GM08714 (cell line): ENCODE measurements around the gene CSNK1D.

Experiments used
- H3K4me3 ChIP-seq: fragments of 200-500 bp; sonication (Bioruptor generic); 2 replicates; pipeline ENCODE4 v1.5.1; 2014; ENCODE audit warnings: mild to moderate bottlenecking, low read length, inconsistent platforms
- ZNF274 ChIP-seq: IDR thresholded peaks from 2 replicates; pipeline ENCODE4 v1.6.1; 2012; ENCODE audit warnings: mild to moderate bottlenecking, low read depth, low read length

The CSNK1D gene

DNA sequence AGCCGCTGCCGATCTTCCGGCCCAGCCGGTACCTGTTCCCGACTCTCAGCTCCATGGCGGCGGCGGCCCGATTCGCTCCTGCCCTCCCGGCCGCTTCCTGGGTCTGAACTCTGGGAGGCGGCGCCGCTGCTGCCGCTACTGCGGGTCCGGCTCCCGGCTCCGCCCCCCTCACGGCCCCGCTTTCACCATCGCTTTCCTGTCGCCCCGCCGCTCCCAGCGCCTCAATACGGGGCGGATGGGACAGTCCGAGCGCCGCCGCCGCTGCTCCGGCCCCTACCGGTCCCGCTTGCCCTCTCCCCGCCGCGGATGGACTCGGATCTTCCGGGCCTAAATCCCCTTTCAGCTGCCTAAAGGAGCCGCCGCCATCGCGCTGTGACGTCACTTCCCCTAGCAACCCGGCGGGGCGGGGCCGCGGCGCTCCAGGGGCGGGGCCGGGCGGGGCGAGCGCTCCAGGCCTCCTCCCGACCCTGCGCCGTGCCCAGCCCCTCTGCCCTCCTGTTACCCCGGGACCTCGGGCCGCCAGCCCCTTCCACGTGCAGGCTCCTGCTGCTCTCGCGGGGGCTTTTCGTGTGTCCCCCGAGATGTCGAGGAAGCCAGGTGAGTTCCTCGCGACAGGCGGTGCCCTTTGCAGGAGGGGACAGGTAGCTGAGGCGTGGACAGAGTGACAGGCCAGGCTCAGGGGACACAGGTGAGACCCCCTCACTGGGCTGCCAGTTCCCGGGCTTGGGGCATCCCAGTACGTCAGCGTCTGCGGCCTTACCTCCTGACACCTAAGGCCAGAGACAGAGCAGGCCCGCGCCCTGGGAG, at the start of gene CSNK1D:
CSNK1D (minus strand) TSS at position 374 of the 807 bp plus-strand sequence; CDS start at position 55, 319 bp downstream.
- no peak for TF ChIP-seq ZNF274
- H3K4me3 ChIP-seq: peak within 1 kb of the TSS; percentile 92

DNA sequence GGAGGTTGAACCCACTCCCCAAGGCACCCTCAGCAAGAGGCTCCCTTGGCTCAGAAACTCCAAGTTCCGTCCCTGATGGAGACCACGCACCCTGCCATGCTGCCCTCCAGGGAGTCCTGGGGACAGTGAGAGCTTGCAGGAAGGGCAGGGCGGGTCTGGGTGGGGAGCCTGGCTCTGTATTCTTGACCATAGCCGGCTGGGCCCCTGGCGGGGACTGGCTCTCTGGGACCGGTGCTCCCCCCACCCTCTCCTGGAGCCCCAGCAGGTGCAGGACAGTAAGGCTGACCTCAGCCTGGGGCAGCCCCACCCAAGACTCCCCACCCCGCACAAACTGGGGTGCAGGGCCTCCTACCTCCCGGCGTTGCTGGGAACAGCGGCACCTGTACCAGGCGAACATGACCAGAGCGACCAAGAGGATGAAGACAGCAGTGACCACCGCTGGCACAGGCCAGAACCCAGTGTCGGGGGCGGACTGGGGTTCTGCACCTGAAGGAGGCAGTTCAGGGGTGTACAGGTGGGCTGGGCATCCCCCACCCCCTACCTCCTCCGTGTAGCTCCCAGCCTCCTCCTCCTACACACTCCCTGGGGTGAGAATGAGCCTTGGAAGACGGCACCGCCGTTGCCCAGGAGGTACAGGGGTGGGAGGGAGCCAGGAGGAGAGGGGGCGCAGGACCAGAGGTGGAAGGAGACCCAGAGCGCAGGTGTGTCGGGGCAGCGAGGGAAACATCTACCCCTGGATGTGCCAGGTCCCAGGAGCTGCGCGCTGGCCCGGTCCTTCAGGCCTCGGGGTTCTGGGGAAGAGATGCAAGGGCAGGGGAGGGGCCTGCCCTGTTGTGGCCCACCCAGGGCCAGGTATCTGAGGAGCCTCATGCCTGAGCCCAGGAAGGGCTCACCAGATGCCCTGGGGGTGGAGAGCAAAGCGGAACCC, 49.3 kb upstream of the CSNK1D start:
- no peak overlapping the region for H3K4me3 ChIP-seq
- TF ChIP-seq ZNF274: no peak

DNA sequence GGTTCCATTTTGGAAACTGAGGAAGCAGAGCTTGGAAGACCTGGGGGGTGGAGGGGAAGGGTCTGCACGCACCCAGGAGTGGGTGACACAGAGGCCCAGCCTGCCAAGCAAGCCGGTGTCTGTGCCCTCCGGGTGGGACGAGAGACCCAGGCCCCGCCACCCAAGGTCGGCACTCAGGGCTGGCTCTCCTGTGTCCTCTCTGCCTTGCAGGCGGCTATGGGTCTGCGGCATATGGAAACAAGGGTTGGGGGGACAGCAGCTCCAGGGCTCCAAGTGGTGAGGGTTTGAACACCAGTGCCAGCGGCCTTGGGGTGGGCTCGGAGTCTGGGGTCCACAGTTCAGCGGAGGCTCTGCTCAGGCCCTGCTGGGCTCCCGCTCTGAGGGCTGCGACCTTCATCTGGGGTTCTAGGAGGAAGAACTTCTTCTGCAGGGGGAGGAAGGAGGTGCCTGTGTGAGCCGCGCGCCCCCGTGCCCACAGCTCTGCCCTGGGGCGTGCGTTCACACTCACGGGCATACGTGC, 48.5 kb upstream of the CSNK1D start:
- no peak overlapping the region for H3K4me3 ChIP-seq

DNA sequence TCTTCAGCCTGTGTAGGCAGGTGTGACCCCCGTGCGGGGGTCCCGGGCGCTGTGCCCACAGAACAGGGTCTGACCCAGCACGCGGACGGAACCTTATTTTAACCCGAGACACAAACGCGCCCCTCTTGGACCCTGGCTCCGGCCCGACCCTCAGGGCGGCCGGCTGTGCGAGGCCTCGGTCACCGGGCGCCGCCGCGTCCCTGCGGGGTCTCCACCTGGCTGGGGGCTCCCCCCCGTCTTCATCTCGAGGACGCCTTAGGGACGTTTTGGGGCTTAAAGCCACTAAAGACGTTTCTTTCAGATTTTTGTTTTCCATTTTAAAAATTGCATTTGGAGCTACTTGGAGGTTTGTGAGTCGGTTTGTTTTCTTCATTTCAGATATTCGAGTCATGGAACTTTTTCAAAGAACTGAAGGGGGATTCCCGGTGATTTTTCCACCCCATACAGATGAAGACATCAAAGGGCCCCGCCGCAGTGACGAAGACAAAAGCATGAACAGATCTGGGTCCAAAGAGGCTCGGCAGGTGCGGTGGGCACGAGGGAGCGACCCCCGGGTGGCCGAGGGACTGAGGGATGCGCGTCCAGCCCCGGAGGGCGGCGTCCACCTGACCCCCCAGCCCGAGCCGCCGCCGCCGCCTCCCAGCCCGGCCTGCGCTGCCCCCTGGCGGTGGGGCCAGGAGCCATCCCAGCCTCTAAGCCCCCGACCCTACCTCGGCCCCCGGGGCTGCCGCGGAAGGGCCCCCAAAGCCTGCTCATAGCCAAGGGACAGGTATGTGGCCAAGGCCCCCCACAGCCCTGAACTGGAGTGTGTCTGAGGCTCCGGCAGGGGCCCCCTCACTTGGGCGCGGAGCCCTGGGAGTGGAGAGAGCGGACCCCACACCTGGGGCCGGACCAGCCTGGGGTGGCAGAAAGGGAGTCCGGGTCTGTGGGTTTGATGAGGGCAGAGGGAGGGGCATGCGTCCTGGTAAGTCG, 47.7 kb upstream of the CSNK1D start:
- H3K4me3 ChIP-seq: no peak overlapping the region; the same call in 1 of the 2 replicates
- TF ChIP-seq ZNF274: no peak

More for the DNA sequence above, 48.5 kb upstream of the CSNK1D start:
- no peak for TF ChIP-seq ZNF274

DNA sequence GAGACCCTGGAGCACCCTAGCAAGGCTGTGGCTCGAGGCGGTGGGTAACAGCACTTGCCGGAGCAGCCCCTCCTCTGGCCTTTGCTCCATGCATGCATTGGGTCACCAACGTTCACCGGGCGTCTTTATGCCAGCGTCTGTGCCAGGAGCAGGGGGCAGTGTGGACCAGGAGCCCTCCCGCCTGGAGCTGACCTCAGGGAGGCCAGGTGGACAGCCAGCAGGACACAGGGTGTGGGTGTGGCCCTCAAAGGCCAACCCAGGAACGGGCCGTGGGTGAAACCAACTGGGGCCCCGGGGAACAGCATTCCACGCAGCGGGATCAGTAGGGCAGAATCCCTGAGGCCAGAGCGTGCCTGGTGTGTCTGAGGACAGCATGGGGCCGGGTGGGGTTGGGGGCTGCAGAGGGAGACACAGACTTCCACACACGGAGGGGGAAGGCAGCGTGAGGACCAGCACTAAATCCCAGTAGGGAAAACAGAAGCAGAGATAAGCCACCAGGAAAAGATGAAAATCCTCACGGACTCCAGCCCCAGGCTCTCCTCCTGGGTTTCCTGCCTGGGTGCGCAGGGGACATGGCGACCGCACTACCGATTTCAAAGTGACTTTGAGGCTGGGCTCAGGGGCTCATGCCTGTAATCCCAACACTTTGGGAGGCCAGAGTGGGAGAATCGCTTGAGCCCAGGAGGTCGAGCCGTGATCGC, 46.8 kb upstream of the CSNK1D start:
- no peak overlapping the region for H3K4me3 ChIP-seq
- TF ChIP-seq ZNF274: no peak

DNA sequence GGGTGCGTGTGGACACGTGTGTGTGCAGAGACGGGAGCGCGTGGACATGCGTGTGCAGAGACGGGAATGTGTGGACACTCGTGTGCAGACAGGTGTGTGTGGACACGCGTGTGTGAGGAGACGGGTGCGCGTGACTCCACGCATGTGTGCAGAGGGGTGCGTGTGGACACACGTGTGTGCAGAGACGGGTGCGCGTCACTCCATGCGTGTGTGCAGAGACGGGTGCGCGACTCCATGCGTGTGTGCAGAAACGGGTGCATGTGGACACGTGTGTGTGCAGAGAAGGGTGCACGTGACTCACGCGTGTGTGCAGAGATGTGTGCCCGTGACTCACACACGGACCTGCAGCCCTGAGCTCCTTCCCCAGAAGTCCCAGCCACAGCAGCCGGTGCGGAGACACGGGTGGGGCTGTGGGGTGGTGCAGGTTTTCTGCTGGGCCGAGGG, 46.1 kb upstream of the CSNK1D start:
- no peak for TF ChIP-seq ZNF274
- no peak overlapping the region for H3K4me3 ChIP-seq

DNA sequence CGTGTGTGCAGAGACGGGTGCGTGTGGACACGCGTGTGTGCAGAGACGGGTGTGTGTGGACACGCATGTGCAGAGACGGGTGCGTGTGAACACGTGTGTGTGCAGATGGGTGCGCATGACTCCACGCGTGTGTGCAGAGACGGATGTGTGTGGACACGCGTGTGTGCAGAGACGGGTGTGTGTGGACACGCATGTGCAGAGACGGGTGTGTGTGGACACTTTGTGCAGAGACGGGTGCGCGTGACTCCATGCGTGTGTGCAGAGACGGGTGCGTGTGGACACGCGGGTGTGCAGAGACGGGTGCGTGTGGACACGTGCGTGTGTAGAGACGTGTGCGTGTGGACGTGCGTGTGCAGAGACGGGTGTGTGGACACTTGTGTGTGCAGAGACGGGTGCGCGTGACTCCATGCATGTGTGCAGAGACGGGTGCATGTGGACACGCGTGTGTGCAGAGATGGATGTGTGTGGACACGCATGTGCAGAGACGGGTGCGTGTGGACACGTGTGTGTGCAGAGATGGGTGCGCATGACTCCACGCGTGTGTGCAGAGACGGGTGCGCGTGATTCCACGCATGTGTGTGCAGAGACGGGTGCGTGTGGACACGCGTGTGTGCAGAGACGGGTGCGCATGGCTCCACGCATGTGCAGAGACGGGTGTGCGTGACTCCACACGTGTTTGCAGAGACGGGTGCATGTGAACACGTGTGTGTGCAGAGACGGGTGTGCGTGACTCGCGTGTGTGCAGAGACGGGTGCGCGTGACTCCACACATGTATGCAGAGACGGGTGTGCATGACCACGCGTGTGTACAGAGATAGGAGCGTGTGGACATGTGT, 45.5 kb upstream of the CSNK1D start:
- no peak for TF ChIP-seq ZNF274
- H3K4me3 ChIP-seq: no peak overlapping the region

DNA sequence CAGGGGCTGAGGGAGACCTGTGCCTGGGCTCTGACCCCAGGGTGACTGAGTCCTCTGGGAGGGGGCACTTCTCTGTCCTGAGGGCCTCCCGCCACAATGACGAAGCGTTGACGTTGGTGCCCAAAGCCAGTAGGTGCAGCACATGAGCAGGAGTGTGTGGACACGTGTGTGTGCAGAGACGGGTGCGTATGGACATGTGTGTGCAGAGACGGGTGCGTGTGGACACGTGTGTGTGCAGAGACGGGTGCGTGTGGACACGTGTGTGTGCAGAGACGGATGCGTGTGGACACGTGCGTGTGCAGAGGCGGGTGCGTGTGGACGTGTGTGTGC, 44.6 kb upstream of the CSNK1D start:
- H3K4me3 ChIP-seq: no peak overlapping the region
- TF ChIP-seq ZNF274: no peak

DNA sequence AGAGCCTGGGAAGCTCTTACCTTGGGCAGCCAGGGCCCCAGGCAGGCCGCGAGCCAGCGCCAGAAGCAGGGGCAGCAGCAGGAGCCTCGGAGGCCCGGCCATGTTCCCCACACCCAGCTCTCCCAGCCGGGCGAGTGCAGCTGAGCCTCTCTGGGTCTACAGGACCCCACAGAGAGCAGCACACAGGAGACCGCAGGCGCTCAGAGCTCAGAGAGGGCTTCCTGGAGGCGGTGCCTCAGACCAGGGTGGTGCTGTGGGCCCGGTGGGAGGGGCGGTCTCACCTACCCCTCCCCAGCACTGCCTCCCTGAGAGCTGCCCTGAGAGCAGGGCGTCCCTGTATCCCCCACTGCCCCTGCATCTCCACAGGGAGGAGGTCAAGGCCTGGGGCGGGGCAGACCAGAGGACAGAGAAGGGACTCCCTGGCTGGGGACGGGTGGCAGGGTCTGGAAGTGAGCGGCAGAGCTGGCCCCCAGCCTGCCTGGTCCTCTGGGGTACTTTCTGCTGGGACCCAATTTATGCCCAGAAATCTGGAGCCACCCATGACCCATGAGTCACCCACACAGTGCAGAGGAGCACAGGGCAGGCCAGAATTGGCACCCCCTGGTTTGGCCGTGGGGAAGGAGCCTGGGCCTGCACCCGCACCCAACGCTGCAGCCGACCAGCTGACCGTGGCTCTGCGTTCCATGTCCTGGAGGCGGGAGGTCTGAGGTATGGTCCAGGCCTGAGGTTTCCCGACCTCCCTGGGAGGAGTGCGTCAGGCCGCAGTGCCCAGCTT, 44.1 kb upstream of the CSNK1D start, which contains the start of gene CD7:
CD7 (minus strand) TSS at position 215 of the 775 bp plus-strand sequence; CDS start at position 102, 113 bp downstream.
- TF ChIP-seq ZNF274: no peak

DNA sequence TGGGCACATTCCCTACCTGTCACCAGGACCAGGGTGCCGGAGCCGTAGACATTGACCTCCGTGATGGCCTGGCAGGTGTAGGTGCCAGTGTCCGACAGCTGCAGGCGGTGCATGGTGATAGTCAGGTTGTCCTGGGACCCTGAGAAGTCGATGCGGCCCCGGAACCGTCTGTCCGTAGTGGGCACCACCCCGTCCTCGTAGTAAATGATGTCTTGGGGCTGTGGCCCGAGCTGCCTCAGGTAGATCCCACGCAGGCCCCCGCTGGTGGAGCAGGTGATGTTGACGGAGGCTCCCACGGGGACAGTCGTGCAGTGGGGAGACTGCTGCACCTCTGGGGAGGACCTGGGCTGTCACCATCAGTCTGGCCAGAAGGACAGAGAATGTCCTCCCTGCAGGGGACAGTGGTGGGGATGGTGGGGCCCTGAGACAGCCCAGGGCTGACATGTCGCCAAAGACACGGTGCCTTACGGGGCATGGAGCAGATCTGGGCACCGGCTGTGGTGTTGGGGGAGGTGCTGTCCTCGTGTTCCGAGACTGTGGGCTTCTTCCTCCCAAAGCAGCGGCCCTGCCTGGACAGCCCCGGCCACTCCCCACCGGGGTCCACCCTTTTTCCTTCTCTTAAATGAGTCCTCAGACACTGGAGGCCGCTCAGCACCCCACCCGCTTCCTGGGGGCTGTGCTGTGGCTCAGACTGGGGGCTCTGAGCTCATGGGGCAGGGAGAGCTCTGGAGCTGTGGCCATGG, 43.3 kb upstream of the CSNK1D start:
- TF ChIP-seq ZNF274: no peak
- no peak overlapping the region for H3K4me3 ChIP-seq

More for the DNA sequence above, 44.1 kb upstream of the CSNK1D start, which contains the start of gene CD7:
- H3K4me3 ChIP-seq: no peak within 1 kb of the TSS
